Measurements from ENCODE around the gene EIF4B.

GRCh38 chr12:53063708-53064612, 57.7 kb downstream of the EIF4B start:
- TF ChIP-seq EZH2phosphoT487 (IDR thresholded peaks at IDR 0.05; ENCODE audit: unreplicated experiment) (no peak), REST (IDR thresholded peaks at IDR 0.05; ENCODE audit: unreplicated experiment) (no peak)
